Activated CD4-positive, alpha-beta memory T cell treated with anti-CD3 and anti-CD28 coated beads, Interleukin-2, amount 10 ng/mL, durations not matched to agents 7 days and 5 days (primary cell): ENCODE results near the gene ZNF536. TPM values are rescaled to one million over a fixed set of nuclear protein-coding genes. Genes with fewer than 3 reads are reported as not detected.
"Not testable (repeated sequence)": the region's sequence is repeated elsewhere in the genome, so short reads cannot be mapped to it uniquely, and the experiment has no call there.

Experiments
- CTCF ChIA-PET: fragments of 350-600 bp; sonication (Branson Sonifier 250); formaldehyde crosslinking; loops from one replicate; lab custom pipeline; 2021; ENCODE audit warnings: antibody characterized with exemption, inconsistent platforms; lab: Charles Lee
- POLR2A ChIA-PET: fragments of 350-600 bp; sonication (Branson Sonifier 250); formaldehyde crosslinking; loops from one replicate; lab custom pipeline; 2021; ENCODE audit warnings: antibody characterized with exemption; lab: Charles Lee
- DNase-seq: peaks from one replicate; pipeline ENCODE4 v3.0.0-alpha.2; 2020
- H3K27ac Mint-ChIP-seq: one replicate; pipeline ENCODE4 v1.8.0; 2021; ENCODE audit warnings: mild to moderate bottlenecking, mixed read lengths
- H3K27me3 Mint-ChIP-seq: one replicate; pipeline ENCODE4 v1.8.0; 2021; ENCODE audit warnings: mixed read lengths
- H3K36me3 Mint-ChIP-seq: one replicate; pipeline ENCODE4 v1.8.0; 2021; ENCODE audit warnings: low read depth, mixed read lengths
- H3K4me1 Mint-ChIP-seq: one replicate; pipeline ENCODE4 v1.8.0; 2021; ENCODE audit warnings: mixed read lengths
- H3K4me3 Mint-ChIP-seq: one replicate; pipeline ENCODE4 v1.8.0; 2021; ENCODE audit warnings: mild to moderate bottlenecking, mixed read lengths
- H3K9me3 Mint-ChIP-seq: one replicate; pipeline ENCODE4 v1.8.0; 2021; ENCODE audit warnings: mixed read lengths
- total RNA-seq, 2 experiments: library from RNA; stranded (reverse); gene quantifications; one replicate each; pipeline ENCODE4 v1.2.3, GENCODE V29; 2021

Gene ZNF536
- total RNA-seq, 2 experiments from 2014 or later, result not detected

- Mint-ChIP-seq H3K36me3 (no peaks in the 10 kb centered on the region), H3K4me1 (no peaks in the 10 kb centered on the region), H3K4me3 (no peak overlapping the region), H3K9me3 (no peaks in the 10 kb centered on the region), H3K27ac (no peak overlapping the region), H3K27me3 (no peaks in the 10 kb centered on the region)
- DNase-seq, result no peak
- POLR2A ChIA-PET, result no interaction called here
- CTCF ChIA-PET, result no interaction called here
Observed at GRCh38 chr19:30335306-30335886, 36.8 kb upstream of the ZNF536 start.

DNA sequence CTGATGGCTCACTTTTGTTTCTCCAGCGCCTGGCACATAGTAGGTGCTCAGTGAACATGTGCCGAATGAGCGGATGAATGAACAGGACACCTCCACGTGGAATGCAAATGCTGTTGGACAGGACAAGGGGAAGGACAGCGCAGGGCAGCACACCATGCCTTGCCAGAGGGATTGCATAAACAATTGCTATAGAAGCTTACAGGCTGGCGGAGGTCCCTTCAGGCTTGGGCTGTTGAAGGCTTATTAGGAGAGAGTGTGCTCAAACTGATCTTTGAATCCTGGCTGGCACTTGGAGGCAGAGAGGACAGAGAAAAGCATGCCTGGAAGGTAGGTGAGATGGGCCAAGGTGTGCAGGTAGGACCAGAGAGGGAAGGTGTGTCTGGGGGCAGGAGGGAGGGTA is 35.9 kb upstream of the ZNF536 start:
- ChIA-PET CTCF (no interaction called here), POLR2A (no interaction called here)
- H3K27ac Mint-ChIP-seq, result no peak overlapping the region
- no peaks in the 10 kb centered on the region for H3K4me1 Mint-ChIP-seq
- no peak overlapping the region for H3K4me3 Mint-ChIP-seq
- H3K27me3 Mint-ChIP-seq, result no peaks in the 10 kb centered on the region
- DNase-seq, result no peak
- no peaks in the 10 kb centered on the region for H3K9me3 Mint-ChIP-seq
- no peaks in the 10 kb centered on the region for H3K36me3 Mint-ChIP-seq

DNA sequence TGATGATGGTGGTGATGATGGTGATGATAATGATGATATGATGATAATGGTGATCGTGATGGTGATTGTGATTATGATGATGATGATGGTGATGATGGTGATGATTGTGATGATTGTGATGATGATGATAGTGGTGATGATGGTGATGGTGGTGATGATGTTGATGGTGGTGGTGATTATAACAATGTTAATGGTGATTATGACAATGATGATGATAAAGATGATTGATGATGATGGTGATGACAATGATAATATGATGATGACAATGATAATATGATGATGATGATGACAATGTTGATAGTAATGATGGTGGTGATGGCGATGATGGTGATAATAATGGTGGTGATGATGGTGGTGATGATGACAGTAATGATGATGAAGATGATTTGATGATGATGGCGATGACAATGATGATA is 34.1 kb upstream of the ZNF536 start:
- no peaks in the 10 kb centered on the region for H3K4me1 Mint-ChIP-seq
- H3K36me3 Mint-ChIP-seq, result no peaks in the 10 kb centered on the region
- no peak for DNase-seq
- H3K27ac Mint-ChIP-seq, result no peak overlapping the region
- no peaks in the 10 kb centered on the region for H3K9me3 Mint-ChIP-seq
- CTCF ChIA-PET, result no interaction called here
- no peak overlapping the region for H3K4me3 Mint-ChIP-seq
- no peaks in the 10 kb centered on the region for H3K27me3 Mint-ChIP-seq
- POLR2A ChIA-PET, result no interaction called here

DNA sequence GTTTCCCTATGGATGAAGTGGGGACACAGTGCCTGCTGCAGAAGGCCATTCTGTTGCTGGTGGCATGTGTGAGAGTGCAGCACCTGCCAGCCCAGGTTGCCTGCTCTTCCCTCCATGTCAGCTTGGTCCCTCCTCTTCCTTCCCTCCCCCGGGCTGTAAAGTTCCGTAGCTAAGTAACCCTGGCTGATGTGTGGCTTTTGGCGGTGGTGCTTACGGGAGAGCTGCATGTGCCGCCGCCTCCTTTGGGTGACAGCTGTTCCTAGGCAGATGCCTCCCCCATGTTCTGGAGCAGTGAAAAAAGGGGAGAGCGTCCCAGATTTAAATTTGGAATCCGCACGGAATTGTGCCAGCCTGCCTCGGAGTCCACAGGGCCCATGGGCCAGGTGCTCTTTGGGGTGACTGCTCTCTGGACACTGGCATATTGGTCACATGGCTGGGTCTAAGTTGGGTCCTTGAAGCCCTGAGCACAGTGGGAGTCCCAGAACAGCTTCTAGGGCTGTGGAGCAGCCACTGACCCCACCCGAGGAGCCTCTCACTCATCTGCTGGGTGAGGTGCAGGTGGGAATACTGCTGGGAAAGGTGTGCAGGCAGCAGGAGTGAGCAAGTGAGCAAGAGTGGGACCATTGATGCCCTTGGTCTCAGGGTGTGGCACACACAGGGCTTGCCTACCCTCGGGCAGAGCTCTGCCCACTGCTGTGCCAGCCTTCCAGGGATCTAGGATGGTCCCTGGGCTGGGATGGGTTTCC is 33.1 kb upstream of the ZNF536 start:
- no peaks in the 10 kb centered on the region for H3K9me3 Mint-ChIP-seq
- no peak overlapping the region for H3K4me3 Mint-ChIP-seq
- POLR2A ChIA-PET, result no interaction called here
- DNase-seq, result no peak
- H3K36me3 Mint-ChIP-seq, result no peaks in the 10 kb centered on the region
- no peaks in the 10 kb centered on the region for H3K27me3 Mint-ChIP-seq
- H3K27ac Mint-ChIP-seq, result no peak overlapping the region
- H3K4me1 Mint-ChIP-seq, result no peaks in the 10 kb centered on the region
- CTCF ChIA-PET, result no interaction called here

DNA sequence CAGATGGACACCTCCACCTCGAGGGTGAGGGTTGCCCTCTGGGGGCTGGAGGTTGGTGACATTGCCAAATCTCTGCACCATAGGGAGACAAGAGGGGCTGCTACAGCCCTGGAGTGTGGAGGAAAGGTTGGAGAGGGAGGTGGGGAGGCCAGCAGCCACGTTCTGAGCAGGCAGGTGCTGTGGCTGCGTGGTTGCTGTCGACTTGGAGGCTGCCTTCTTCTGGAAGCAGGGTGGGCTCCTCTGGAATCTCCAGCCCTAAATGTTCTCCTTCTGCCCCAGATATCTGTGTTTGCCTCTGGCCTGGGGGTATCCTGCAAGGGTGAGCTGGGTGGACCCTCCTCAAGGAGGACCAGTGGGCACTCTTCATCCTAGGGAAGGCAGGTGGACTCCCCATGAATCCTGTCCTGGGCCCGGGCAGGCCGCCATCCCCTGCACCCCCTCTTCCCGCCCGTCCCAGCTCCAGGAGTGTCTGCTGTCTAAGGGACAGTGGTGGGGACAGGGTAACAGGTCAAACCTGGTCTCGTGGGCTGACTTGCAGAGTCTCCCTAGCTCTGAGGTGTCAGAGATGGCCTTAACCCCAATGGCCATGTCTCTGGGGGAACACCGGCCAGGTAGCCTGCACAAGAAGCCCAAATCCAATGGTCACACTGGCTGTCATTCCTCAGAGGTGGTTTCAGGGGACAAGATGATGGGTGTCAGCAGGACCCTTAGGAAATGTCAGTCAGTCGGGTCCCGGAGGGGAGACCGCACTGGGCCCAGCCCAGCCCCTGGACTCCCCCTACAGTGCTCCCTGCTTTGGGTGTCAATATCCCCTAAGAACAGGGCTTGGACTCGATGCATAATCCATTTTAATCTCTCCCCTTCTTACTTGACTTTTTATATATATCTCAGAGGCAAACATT is 32.3 kb upstream of the ZNF536 start:
- Mint-ChIP-seq H3K27me3 (no peaks in the 10 kb centered on the region), H3K9me3 (no peaks in the 10 kb centered on the region), H3K4me1 (no peaks in the 10 kb centered on the region), H3K4me3 (no peak overlapping the region), H3K27ac (no peak overlapping the region), H3K36me3 (no peaks in the 10 kb centered on the region)
- ChIA-PET POLR2A (no interaction called here), CTCF (no interaction called here)
- no peak for DNase-seq

DNA sequence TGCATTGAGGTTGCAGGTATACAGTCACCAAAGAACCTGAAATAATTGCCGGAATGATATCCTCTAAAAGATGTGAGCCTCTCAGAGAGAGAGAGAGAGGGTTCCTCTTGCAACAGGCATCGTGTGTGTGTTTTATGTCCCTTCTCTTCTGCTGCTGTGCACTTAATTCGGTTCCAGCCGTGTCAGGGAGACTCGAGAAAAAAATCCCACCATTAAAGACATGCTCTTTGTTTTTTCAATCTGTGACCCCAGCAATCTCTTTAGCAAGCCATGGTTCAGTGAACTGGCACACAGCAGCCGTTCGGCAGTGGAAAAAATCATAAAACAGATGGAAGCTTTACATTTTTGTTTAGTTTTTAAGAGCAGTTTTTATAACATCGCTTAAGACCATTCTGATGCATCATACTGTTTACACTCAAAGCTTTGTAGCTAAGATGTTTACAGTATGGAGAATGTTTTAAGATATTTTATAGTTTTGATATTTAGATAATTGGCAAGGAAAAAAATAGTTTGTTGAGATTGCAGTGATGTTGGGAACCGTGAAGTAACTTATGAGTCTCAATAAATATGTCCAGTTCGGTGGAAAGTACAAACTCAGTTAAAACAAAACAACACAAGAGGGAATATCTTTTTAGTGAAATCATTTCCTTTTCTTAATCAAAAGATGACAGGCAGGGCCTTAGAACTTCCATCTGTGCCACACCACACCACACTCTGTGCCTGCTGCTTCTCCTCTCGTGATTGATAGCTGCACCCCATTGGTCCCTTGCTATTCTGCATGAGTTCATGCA is 31.2 kb upstream of the ZNF536 start:
- ChIA-PET CTCF (no interaction called here), POLR2A (no interaction called here)
- Mint-ChIP-seq H3K27ac (no peak overlapping the region), H3K36me3 (no peaks in the 10 kb centered on the region), H3K4me1 (no peaks in the 10 kb centered on the region), H3K4me3 (no peak overlapping the region), H3K27me3 (no peaks in the 10 kb centered on the region), H3K9me3 (no peaks in the 10 kb centered on the region)
- no peak for DNase-seq

DNA sequence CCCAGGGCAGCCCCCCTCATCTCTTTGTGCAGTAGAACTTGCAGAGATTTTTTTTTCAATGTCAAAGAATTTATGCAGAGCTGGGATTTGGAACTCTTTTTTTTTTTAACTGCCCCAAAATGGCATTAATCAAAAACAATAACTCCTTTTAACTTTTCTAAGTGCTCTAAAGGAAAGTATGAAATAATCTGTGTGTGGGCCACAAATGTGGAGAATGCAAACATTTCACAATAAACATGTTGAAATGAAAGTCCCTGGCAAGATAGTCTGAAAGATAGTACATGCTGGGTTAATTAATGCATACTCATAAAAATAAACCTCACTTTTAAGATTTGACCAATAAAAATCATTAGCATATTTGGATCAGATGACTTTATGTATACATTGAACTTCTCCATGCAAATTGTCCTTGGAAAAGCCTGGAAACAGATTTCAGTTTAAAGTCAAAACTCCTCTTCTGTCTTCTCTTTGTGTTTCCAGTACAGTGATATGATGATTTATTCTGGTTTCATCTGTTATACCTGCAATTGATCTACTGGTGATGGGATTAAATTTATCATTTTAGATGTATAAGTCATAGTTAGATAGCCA is 30.5 kb upstream of the ZNF536 start:
- no peak for DNase-seq
- no peak overlapping the region for H3K4me3 Mint-ChIP-seq
- ChIA-PET POLR2A (no interaction called here), CTCF (no interaction called here)
- H3K9me3 Mint-ChIP-seq, result no peaks in the 10 kb centered on the region
- H3K36me3 Mint-ChIP-seq, result no peaks in the 10 kb centered on the region
- H3K27me3 Mint-ChIP-seq, result no peaks in the 10 kb centered on the region
- no peaks in the 10 kb centered on the region for H3K4me1 Mint-ChIP-seq
- no peak overlapping the region for H3K27ac Mint-ChIP-seq

DNA sequence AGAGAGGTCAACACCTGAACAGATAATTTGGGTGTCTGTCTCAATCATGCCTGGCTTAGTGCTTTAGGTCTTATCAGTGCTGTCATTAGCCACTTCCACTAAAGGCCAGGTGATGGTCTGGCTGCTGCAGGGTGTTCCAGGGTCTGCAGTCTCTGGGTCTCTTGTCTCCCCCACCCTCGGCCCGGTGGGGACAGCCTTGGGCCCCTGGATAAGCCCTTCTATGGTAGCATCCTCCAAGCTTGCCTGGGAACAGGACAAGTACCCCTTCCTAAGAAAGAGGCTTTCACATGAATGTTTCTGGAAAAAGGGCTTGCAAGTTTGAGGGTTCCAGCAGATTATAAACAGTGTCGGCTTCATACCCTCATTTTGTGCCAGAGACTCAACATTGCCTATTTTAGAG is 29.3 kb upstream of the ZNF536 start:
- Mint-ChIP-seq H3K4me3 (no peak overlapping the region), H3K9me3 (no peaks in the 10 kb centered on the region), H3K4me1 (no peaks in the 10 kb centered on the region), H3K36me3 (no peaks in the 10 kb centered on the region), H3K27ac (no peak overlapping the region), H3K27me3 (no peaks in the 10 kb centered on the region)
- CTCF ChIA-PET, result no interaction called here
- POLR2A ChIA-PET, result no interaction called here
- DNase-seq, result no peak

DNA sequence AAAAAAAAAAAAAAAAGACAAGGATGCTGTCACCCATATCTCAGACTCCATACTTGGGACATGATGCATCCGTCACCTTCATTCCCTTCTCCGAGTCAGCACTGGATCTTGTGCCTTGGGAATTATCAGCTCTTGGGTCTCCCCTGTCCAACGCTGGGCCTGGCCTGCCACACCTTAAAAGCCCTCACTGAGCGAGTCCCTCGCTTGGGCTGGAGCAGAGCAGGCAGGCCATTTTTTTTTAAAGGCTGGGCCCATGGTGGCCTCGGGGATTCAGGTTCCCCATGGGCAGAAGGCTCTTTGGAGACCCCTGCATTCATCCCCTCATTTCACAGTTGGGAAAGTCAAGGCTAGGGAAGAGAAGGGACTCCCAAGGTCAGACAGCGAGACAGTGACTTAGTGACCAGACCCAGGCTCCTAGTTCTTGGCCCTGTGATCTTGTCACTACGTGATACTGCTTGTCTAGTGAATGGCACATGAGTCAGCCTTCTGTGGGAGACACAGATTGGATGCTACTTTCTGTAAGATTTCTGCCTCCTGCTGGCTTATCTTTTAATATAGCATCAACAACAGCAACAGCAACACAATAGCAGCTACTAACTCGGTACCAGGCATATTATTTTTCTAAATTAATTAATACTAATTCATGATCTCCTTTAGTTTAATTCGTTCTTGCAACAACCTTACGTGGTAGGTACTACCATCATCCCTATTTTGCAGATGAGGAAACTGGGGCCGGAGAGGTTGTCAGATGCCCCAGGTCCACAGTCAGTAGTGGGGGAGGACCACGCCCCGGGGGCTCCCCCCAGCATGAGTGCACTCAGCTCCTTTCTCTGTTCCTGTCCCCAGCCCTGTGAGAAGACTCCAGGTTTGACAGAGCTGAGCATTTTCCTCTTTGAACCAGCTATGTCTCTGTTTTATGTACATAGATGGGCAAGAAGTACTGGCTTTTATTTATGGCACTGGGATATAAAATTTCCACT is 27.4 kb upstream of the ZNF536 start:
- Mint-ChIP-seq H3K4me1 (no peaks in the 10 kb centered on the region), H3K4me3 (no peak overlapping the region), H3K27ac (no peak overlapping the region), H3K9me3 (no peaks in the 10 kb centered on the region), H3K27me3 (no peaks in the 10 kb centered on the region), H3K36me3 (no peaks in the 10 kb centered on the region)
- no peak for DNase-seq
- ChIA-PET CTCF (no interaction called here), POLR2A (no interaction called here)

- ChIA-PET CTCF (no interaction called here), POLR2A (no interaction called here)
- no peaks in the 10 kb centered on the region for H3K4me1 Mint-ChIP-seq
- no peak for DNase-seq
- H3K27me3 Mint-ChIP-seq, result no peaks in the 10 kb centered on the region
- H3K27ac Mint-ChIP-seq, result no peak overlapping the region
- H3K36me3 Mint-ChIP-seq, result no peaks in the 10 kb centered on the region
- no peaks in the 10 kb centered on the region for H3K9me3 Mint-ChIP-seq
- H3K4me3 Mint-ChIP-seq, result no peak overlapping the region
Observed at GRCh38 chr19:30345686-30346085, 26.5 kb upstream of the ZNF536 start.

DNA sequence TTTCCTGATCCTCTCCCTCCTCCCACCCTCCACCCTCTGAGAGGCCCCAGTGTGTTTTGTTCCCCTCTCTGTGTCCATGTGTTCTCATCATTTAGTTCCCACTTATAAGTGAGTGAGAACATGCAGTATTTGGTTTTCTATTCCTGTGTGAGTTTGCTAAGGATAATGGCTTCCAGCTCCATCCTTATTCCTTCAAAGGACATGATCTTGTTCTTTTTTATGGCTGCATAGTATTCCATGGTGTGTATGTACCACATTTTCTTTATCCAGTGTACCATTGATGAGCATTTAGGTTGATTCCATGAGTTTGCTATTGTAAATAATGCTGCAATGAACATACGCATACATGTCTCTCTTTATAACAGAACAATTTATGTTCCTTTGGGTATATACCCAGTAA is 25.7 kb upstream of the ZNF536 start:
- DNase-seq, H3K36me3 Mint-ChIP-seq, H3K27ac Mint-ChIP-seq, H3K9me3 Mint-ChIP-seq, H3K4me1 Mint-ChIP-seq, H3K4me3 Mint-ChIP-seq, POLR2A ChIA-PET, H3K27me3 Mint-ChIP-seq, CTCF ChIA-PET: not testable (repeated sequence)
